Sigmoid colon (tissue), 7 donors: ENCODE measurements around the gene DCUN1D4. TPM values are rescaled to one million over a fixed set of nuclear protein-coding genes. Genes with fewer than 3 reads are reported as not detected.

Experiments
- DNase-seq: peaks from one replicate; pipeline ENCODE4 v3.0.0-alpha.2; 2019
- H3K27ac ChIP-seq, 4 donors: fragments of 200-600 bp; sonication (generic); one replicate each; pipeline ENCODE4 v1.5.1; 2016 to 2019; ENCODE audit warnings: mild to moderate bottlenecking in 1 of 4
- H3K27me3 ChIP-seq, 3 donors: fragments of 200-600 bp; sonication (generic); one replicate each; pipeline ENCODE4 v1.5.1; 2019; ENCODE audit warnings: mild to moderate bottlenecking in 1 of 3
- H3K36me3 ChIP-seq, 4 donors: fragments of 200-600 bp; sonication (generic); one replicate each; pipeline ENCODE4 v1.5.1; 2016 to 2019
- H3K4me1 ChIP-seq, 4 donors: fragments of 200-600 bp; sonication (generic); one replicate each; pipeline ENCODE4 v1.5.1; 2017 to 2019
- H3K4me3 ChIP-seq, 4 donors: fragments of 200-600 bp; sonication (generic); one replicate each; pipeline ENCODE4 v1.5.1; 2017 to 2019; ENCODE audit warnings: mild to moderate bottlenecking in 2 of 4, moderate library complexity in 1 of 4
- H3K9me3 ChIP-seq, 4 donors: fragments of 200-600 bp in 3 of 4; sonication (generic) in 3 of 4; one replicate each; pipeline versions ENCODE4 v1.5.1 to v1.6.1; 2013 to 2019
- EP300 ChIP-seq, 4 donors: sonication (generic); formaldehyde crosslinking; IDR thresholded peaks; one replicate each; pipeline ENCODE4 v1.6.1; 2017; ENCODE audit warnings: antibody characterized with exemption in 4 of 4
- POLR2A ChIP-seq, 2 donors: fragments of 450-650 bp; IDR thresholded peaks; one replicate each; pipeline ENCODE4 v1.6.1; 2016; ENCODE audit warnings: antibody characterized with exemption in 2 of 2, mild to moderate bottlenecking in 2 of 2, moderate library complexity in 2 of 2
- POLR2AphosphoS5 ChIP-seq, 4 donors: sonication (generic); formaldehyde crosslinking; IDR thresholded peaks; one replicate each; pipeline ENCODE4 v1.6.1; 2017; ENCODE audit warnings: antibody characterized with exemption in 4 of 4
- WGBS, 2 donors: extraction: QIAGEN DNeasy Blood & Tissue Kit; methylation state at CpG; one replicate each; pipeline ENCODE4 v1.1.7; 2013; 5-methylcytosine and 5-hydroxymethylcytosine counted together
- intact Hi-C: fragments of 100-400 bp; cut with DNase I; formaldehyde crosslinking; loops from one replicate; pipeline ENCODE4 v1.15.1; 2023
- polyA plus RNA-seq, 3 donors: library from polyadenylated mRNA; stranded (reverse); fragments of 200-250 nt; gene quantifications; one replicate each; pipeline ENCODE4 v1.2.3, GENCODE V29; 2013
- total RNA-seq, 4 donors: library from RNA; depleted of rRNA; stranded (reverse); fragments of >200 nt; gene quantifications; one replicate each; pipeline ENCODE4 v1.1.0, GENCODE V29; 2016
- TF ChIP-seq, protein P1 (sequence below), 4 experiments: fragments of 450-650 bp in 3 of 4; fragments of 200-600 bp in 1 of 4; IDR thresholded peaks; one replicate each; pipeline ENCODE4 v1.5.1; 2016 to 2019; ENCODE audit warnings: antibody characterized with exemption in 4 of 4, mild to moderate bottlenecking in 3 of 4, moderate library complexity in 2 of 4
- donor health status: healthy with polysubstance abuse.
- donor health status: Bipolar disorder and iron deficiency.
- donor health status: healthy.

Gene DCUN1D4
- total and polyA plus RNA-seq, 7 donors: 9.6 to 76.2 (median 48.6) TPM

DNA sequence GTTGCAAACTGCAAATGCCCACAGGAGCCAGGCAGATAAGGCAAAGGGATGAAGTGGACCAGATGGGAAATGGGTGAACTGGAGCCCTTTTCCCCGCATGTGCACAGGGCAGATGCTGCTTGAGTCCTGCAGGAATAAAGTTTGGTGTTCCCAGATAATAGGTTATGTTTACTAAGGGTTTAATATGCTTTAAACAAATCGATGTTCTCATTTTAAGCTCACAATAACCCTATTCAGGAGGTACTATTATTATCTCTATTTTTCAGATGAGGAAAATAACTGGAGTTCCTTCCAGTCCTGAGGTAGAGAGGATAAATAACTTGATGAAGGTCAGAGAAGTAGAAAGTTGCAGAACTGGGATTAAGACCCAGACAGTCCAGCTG lies 99.9 kb downstream of the DCUN1D4 start:
- intact Hi-C loops: no loop called here
- TF ChIP-seq EP300 (IDR thresholded peaks at IDR 0.05) (no peak), POLR2A (IDR thresholded peaks at IDR 0.05) (no peak), POLR2AphosphoS5 (IDR thresholded peaks at IDR 0.05) (no peak)
- TF ChIP-seq, protein P1, sequence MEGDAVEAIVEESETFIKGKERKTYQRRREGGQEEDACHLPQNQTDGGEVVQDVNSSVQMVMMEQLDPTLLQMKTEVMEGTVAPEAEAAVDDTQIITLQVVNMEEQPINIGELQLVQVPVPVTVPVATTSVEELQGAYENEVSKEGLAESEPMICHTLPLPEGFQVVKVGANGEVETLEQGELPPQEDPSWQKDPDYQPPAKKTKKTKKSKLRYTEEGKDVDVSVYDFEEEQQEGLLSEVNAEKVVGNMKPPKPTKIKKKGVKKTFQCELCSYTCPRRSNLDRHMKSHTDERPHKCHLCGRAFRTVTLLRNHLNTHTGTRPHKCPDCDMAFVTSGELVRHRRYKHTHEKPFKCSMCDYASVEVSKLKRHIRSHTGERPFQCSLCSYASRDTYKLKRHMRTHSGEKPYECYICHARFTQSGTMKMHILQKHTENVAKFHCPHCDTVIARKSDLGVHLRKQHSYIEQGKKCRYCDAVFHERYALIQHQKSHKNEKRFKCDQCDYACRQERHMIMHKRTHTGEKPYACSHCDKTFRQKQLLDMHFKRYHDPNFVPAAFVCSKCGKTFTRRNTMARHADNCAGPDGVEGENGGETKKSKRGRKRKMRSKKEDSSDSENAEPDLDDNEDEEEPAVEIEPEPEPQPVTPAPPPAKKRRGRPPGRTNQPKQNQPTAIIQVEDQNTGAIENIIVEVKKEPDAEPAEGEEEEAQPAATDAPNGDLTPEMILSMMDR (IDR thresholded peaks at IDR 0.05): no peak
- DNase-seq: no peak
- Histone ChIP-seq H3K4me1 (no peaks in the 10 kb centered on the region), H3K9me3 (peaks cover 0 to 3% (median 0%) of the 10 kb centered on the region in 4 donors), H3K4me3 (no peak overlapping the region), H3K27me3 (no peaks in the 10 kb centered on the region), H3K27ac (no peak overlapping the region), H3K36me3 (no peaks in the 10 kb centered on the region)
- 74 to 84% methylated on average over 2 of the region's 2 CpGs for WGBS, 2 donors

GRCh38 chr4:51943221-51943620 lies 100.3 kb downstream of the DCUN1D4 start:
- DNase-seq: no peak
- no peak for TF ChIP-seq POLR2A (IDR thresholded peaks at IDR 0.05)
- no peak for TF ChIP-seq EP300 (IDR thresholded peaks at IDR 0.05)
- TF ChIP-seq, protein P1 (IDR thresholded peaks at IDR 0.05): no peak
- no peak for TF ChIP-seq POLR2AphosphoS5 (IDR thresholded peaks at IDR 0.05)
- no peaks in the 10 kb centered on the region for H3K36me3 ChIP-seq
- no peak overlapping the region for H3K4me3 ChIP-seq
- WGBS, 2 donors: 75 to 81% methylated on average over 6 of the region's 6 CpGs
- intact Hi-C loops: no loop called here
- peaks cover 0 to 3% (median under 1%) of the 10 kb centered on the region in 4 donors for H3K9me3 ChIP-seq
- H3K27me3 ChIP-seq: no peaks in the 10 kb centered on the region
- no peak overlapping the region for H3K27ac ChIP-seq
- no peaks in the 10 kb centered on the region for H3K4me1 ChIP-seq

DNA sequence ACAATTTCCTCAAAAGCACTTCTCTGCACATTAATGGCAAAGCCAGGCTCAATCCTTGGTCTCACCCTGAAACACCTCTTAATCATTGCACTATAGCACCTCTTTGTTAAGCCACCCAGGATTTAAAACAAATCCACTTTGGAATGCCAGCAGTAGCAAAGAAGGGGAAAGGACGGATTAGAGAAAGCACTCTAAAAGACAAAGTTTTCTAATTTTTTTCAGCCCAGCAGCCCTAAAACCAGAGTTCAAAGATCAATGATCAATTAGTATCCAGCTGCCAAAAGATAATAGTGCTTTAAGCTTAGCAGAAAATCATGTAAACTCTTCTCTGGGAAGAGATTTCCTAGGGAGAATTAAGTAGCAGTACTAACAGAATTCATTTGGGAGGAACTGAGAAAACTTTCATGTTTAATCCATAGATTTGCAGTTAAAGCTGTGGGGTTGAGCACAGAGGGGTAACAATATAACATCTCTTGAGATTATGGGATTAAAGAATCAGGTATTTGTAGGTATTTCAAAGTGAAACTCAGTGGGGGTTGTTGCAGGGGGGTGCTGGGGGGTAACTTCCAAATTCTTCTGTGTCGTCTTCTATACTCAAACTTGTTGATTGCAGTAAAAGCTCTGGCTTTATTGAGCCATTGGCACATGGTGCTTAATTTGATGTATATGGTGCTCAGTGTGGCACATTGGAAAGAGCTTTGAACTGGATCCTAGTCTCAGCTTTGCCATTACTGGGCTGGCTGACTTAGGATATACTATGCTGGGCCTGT lies 115.4 kb downstream of the DCUN1D4 start:
- WGBS, 2 donors: 78 to 92% methylated on average over 2 of the region's 2 CpGs
- no peak for DNase-seq
- no peaks in the 10 kb centered on the region for H3K27me3 ChIP-seq
- intact Hi-C loops: no loop called here
- H3K4me1 ChIP-seq: no peaks in the 10 kb centered on the region
- H3K27ac ChIP-seq: no peak overlapping the region
- H3K36me3 ChIP-seq: no peaks in the 10 kb centered on the region
- H3K9me3 ChIP-seq: no peaks in the 10 kb centered on the region
- no peak overlapping the region for H3K4me3 ChIP-seq
- TF ChIP-seq POLR2AphosphoS5 (IDR thresholded peaks at IDR 0.05) (no peak), EP300 (IDR thresholded peaks at IDR 0.05) (no peak), POLR2A (IDR thresholded peaks at IDR 0.05) (no peak)
- TF ChIP-seq, protein P1 (IDR thresholded peaks at IDR 0.05): no peak

- no peaks in the 10 kb centered on the region for H3K9me3 ChIP-seq
- no peak for DNase-seq
- TF ChIP-seq POLR2A (IDR thresholded peaks at IDR 0.05): no peak
- TF ChIP-seq, protein P1 (IDR thresholded peaks at IDR 0.05): no peak
- no peak for TF ChIP-seq POLR2AphosphoS5 (IDR thresholded peaks at IDR 0.05)
- TF ChIP-seq EP300 (IDR thresholded peaks at IDR 0.05): no peak
- no peak overlapping the region for H3K27ac ChIP-seq
- no peak overlapping the region for H3K4me3 ChIP-seq
- WGBS, 2 donors: 10 to 56% methylated on average over 4 of the region's 4 CpGs
- H3K36me3 ChIP-seq: no peaks in the 10 kb centered on the region
- no peaks in the 10 kb centered on the region for H3K27me3 ChIP-seq
- intact Hi-C loops: no loop called here
- peaks cover 0 to 11% (median 5%) of the 10 kb centered on the region in 4 donors for H3K4me1 ChIP-seq
Measured at GRCh38 chr4:51960486-51960885, 117.5 kb downstream of the DCUN1D4 start.
